GM18498 (cell line): ENCODE measurements around the gene INHBC.

Experiments used
- ATAC-seq: cut with Tn5 transposase; IDR thresholded peaks from one replicate; pipeline ENCODE4 v1.9.1; 2021; ENCODE audit warnings: mild to moderate bottlenecking, moderate library complexity; ENCODE audit not compliant: unreplicated experiment

The INHBC gene

DNA sequence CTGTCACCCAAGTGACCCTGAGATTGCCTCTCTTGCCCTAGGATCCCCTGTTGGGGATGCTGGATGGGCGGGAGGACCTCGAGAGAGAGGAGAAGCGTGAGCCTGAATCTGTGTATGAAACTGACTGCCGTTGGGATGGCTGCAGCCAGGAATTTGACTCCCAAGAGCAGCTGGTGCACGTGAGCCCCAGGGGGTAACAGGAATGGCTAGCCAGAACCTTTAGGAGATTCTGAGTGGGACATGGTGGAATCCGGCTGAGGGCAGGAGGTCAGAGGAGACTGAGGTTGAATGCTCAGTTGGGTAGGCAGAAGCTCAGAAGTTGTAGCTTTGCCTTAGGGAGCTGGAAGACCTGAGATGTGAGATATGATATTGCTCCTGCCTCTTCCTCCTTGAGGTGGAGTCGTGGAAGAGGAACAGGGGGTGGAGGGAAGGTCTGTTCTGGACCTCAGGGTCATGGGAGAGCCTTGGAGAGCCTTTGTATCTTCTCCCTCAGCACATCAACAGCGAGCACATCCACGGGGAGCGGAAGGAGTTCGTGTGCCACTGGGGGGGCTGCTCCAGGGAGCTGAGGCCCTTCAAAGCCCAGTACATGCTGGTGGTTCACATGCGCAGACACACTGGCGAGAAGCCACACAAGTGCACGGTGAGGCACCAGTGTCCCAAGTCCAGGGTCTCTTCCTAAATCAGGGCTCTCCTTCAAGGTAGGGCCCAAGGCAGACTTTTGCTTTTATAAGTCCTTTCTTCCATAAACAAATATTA lies 31.3 kb downstream of the INHBC start:
- no peak for ATAC-seq

DNA sequence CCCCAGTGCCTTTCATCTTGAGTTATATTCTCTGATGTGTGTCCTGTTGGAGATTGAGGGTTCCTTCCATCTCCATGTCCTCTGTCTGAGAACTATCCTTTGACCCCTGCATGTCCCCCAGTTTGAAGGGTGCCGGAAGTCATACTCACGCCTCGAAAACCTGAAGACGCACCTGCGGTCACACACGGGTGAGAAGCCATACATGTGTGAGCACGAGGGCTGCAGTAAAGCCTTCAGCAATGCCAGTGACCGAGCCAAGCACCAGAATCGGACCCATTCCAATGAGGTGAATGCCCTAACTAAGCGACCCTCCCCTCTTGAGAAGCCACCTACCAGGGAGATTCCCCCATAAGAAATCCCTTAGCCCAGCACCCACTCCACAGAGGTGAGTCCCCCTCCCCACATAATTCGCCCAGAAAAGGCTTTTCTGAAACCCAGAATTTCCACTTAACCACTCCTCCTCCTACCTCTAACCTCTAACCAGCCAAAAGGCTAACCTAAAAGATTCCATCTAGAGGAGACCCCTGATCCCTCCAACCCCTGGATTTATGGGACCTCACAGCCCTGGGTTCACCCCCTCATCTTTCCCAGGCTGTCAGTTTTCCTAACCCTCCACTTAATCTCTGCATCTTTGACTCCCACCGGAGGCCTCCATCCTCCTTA lies 32.8 kb downstream of the INHBC start:
- ATAC-seq: no peak

DNA sequence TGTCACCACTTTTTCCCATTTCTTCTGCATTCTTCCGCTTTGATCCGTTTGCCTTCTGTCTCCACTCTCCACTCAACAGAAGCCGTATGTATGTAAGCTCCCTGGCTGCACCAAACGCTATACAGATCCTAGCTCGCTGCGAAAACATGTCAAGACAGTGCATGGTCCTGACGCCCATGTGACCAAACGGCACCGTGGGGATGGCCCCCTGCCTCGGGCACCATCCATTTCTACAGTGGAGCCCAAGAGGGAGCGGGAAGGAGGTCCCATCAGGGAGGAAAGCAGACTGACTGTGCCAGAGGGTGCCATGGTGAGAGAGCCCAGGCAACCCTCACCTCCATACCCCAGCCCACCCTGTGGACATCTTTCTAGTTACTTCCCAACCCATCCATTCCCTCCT lies 33.3 kb downstream of the INHBC start:
- ATAC-seq: no peak

DNA sequence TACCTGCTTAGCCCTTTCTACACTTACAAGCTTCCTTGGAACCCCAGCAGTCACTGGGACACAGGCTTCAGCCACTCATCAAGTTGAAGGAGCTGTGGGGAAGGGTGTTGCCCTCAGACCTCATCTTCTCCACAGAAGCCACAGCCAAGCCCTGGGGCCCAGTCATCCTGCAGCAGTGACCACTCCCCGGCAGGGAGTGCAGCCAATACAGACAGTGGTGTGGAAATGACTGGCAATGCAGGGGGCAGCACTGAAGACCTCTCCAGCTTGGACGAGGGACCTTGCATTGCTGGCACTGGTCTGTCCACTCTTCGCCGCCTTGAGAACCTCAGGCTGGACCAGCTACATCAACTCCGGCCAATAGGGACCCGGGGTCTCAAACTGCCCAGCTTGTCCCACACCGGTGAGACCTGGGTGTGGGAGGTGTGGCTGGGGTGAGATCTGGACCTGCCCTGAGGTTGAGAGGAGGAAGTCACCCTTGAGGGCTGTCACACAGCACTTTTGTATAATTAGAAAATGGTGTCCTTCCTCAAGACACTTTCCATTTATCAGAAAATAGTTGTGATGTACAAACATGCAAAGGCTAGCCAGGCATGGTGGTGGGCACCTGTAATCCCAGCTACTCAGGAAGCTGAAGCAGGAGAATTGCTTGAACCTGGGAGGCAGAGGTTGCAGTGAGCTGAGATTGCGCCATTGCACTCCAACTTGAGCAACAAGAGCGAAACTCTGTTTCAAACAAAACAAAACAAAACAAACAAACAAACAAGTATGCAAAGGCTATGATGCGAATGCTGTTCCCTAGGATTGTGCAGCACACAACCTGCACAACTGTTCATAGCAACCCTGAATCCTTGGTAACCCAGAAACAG lies 34.9 kb downstream of the INHBC start:
- ATAC-seq: no peak

DNA sequence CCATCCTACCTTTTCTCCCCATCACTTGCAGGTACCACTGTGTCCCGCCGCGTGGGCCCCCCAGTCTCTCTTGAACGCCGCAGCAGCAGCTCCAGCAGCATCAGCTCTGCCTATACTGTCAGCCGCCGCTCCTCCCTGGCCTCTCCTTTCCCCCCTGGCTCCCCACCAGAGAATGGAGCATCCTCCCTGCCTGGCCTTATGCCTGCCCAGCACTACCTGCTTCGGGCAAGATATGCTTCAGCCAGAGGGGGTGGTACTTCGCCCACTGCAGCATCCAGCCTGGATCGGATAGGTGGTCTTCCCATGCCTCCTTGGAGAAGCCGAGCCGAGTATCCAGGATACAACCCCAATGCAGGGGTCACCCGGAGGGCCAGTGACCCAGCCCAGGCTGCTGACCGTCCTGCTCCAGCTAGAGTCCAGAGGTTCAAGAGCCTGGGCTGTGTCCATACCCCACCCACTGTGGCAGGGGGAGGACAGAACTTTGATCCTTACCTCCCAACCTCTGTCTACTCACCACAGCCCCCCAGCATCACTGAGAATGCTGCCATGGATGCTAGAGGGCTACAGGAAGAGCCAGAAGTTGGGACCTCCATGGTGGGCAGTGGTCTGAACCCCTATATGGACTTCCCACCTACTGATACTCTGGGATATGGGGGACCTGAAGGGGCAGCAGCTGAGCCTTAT lies 35.8 kb downstream of the INHBC start:
- no peak for ATAC-seq

DNA sequence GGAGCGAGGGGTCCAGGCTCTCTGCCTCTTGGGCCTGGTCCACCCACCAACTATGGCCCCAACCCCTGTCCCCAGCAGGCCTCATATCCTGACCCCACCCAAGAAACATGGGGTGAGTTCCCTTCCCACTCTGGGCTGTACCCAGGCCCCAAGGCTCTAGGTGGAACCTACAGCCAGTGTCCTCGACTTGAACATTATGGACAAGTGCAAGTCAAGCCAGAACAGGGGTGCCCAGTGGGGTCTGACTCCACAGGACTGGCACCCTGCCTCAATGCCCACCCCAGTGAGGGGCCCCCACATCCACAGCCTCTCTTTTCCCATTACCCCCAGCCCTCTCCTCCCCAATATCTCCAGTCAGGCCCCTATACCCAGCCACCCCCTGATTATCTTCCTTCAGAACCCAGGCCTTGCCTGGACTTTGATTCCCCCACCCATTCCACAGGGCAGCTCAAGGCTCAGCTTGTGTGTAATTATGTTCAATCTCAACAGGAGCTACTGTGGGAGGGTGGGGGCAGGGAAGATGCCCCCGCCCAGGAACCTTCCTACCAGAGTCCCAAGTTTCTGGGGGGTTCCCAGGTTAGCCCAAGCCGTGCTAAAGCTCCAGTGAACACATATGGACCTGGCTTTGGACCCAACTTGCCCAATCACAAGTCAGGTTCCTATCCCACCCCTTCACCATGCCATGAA lies 36.5 kb downstream of the INHBC start:
- no peak for ATAC-seq

DNA sequence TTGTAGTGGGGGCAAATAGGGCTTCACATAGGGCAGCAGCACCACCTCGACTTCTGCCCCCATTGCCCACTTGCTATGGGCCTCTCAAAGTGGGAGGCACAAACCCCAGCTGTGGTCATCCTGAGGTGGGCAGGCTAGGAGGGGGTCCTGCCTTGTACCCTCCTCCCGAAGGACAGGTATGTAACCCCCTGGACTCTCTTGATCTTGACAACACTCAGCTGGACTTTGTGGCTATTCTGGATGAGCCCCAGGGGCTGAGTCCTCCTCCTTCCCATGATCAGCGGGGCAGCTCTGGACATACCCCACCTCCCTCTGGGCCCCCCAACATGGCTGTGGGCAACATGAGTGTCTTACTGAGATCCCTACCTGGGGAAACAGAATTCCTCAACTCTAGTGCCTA lies 37.1 kb downstream of the INHBC start:
- ATAC-seq: no peak

DNA sequence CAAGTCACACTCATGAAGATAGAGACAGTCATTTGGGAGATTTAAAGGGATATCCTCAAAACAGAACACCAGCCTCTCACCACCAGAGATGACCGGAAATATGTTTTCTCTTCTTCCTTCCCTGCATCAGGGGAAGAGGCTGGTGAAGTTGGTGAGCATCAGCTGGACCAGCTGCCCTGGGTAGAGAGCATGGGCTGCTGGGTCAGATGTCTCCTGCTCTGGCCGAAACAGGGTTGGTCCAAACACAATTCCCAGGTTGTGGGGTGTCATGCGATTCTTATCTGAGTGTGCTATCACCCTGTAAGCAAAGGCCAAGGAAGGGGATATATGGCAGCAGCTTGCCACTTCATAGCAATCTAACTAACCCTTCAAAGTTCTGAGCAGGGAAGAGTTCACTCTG lies 37.8 kb downstream of the INHBC start:
- ATAC-seq: no peak

DNA sequence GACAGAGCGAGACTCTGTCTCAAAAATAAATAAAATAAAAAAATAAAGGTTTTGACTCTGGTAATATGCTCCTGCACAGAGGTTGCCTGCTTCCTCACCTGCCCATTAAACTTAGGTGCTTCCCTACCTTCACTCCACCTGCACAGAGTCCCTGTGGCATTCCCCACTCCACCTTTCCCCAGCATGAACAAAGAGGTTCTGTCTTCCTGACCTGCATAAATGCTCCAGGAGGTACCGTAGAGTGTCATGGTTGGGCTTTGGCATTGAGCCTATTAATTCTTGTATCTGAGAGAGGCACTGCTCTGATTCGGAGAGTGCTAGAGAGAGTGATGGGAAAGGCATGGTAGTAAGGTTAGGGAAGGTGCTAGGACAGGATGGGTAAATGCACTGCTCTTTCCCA lies 38.8 kb downstream of the INHBC start:
- ATAC-seq: no peak

DNA sequence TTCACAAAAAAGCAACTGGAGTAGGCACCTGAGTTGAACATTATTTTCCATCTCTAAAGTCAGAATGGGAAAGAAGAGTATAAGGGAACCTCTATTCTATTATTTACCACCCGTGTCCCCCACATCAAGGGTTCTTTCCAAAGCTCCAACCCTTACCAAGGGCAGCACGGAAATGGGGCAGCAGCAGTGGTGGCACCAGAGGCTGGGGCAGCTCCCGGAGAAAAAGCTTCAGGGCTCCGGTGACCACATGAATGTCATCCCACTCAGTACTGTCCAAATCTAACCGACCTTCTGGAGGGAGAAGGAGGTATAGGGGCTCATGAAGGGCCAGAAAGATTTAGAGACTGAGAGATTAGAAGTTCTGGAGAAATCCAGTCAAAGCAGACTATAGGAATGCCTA lies 39.3 kb downstream of the INHBC start:
- no peak for ATAC-seq

DNA sequence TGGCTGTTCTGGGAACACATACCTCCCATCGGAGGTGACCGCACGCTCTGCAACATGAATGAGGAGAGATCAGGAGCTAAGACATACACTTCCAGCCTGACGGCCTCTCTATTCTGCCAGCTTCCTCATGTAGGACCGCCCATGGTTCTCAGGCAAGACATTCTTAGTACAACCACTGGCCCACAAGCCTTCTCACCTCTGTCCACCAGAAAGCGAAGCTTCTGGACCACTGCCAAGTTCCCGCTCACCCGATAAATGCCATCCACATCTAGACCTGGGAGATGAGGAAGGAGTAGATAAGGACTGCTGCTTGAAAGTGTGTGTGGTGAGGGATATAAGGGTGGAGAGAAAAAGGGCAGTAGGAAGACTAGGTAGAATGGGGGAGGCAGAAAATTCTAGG lies 39.8 kb downstream of the INHBC start:
- ATAC-seq: no peak

DNA sequence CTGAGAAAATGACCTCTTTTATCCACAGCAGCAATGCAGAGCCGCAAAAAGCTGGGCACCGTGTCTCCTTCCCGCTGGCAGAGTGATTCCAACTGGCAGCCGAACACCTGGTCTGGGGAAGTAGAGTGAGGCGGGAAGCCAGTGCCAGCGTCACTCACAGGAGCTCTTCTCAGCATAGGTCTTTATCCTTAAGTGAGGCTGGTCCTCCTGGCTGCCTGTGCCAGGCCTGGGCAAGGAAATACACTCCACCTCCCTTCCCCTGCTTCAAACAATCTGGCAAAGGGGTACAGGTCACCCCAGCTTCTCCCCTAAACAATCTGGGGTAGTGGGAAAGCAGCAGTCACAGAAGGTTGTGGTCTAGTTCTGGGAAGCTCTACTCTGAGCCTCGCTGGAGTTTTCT lies 40.3 kb downstream of the INHBC start:
- no peak for ATAC-seq

DNA sequence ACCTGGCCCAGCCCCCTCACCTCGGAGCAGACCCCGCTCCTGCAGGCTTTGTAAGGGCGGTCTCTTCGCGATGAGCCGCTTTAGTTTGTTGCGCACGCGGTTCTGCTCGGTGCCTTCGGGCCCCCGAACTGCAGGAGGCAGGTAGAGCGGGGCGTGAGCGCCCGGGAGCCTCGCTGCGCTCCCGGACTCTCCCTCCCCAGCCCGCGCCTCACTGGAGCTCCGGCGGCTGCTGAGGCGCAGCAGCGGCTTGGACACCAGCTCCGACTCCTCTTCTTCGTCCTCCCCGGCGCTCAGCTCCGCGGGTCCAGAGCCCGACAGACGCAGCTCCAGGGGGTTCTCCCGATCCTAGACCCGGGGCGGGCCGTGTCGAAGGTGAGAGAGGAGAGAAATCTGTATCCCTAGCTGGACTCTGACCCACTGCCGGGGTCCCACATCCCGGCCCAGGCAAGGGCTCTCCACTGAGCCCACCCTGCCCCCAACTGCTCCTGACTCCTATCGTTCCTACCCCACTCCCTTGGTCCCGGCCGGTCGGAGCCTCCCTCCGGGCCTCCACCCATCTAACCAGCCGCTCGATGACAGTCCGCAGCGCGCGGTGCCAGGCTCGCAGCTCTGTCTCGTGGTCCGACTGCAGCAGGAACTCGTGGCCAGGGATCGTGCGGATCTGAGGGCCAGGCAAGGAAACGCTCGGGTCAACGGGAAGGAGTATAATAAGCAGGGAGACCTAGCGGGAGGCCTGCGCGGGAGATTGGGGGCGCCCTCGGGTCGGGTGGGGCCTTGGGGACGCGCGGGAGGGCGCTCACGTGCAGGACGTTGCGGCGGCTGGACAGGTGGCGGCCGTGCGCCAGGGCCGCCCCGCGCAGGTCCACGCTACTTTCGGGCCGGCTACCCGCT lies 40.9 kb downstream of the INHBC start:
- peak; percentile 4 for ATAC-seq

DNA sequence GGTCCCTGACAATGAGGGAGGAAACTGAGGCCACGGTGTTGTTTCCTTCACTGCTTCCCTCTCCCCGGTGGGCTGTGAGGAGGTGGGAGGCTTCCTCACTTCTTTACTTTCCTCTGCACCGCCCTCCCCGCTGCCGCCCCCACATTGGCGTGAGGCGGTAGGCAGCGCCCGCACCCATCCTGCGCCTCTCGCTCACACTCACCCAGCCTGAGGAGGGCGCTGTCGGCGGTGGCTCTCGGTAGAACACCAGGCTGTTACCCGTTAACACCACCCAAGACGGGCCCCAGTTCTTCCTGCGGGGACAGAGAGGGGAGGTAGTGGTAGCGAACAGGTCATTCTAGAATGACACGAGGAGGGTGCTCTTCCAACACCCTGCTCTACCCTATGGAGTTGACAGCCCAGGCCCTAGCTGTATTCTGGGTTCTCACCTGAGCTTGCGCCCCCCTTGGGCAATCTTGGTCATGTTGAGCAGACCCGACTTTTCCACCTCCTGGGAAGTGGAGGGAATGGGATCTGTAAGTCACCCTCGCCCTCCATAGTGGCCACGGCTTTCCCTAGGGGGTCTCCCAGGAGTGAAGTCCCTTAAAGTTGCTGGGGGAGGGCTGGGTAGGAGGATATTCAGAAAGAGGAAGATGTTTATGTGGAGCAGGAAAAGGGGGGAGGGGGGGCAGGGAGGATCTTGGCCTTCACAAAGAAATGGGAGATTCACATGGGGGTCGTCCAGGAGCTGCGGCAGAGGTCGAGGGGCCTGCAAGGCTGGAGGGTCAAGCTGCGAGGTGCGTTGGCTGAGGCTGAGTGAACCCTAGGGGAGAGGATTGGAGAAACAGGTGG lies 41.8 kb downstream of the INHBC start:
- peak; percentile 39 for ATAC-seq

DNA sequence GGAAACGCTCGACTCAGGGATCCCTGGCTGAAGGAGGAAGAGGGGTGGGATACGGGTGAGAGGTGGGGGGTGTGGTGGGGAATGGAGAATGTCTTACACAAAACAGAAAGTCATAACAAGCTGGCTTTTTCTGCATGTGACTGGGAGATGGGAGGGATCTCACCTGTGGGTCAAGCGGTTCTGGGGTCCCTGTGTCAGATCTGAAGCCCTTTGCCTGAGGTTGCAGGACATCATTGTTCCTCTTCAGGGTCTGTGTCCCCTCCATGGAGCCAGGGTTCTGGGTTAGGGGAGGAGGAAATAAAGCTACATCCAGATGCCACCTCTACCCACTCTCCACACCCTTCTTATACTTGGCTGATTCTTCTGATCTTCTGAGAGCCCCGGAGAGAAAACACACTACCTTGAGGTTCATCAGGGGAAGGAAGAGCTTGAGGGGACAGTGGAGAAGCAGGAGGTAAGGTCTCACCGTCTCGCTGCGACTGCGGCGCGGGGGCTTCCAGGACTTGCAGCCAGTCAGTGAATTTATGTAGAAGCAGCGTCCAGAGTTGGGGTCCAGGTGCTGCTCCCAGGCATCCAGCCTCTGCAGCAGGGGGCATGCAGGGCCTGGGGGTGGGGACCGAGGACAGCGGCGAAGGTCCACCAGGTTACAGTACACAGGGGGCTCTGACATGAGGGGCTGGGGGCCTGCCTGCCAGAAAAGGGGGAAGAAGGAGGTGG lies 42.6 kb downstream of the INHBC start:
- no peak for ATAC-seq

DNA sequence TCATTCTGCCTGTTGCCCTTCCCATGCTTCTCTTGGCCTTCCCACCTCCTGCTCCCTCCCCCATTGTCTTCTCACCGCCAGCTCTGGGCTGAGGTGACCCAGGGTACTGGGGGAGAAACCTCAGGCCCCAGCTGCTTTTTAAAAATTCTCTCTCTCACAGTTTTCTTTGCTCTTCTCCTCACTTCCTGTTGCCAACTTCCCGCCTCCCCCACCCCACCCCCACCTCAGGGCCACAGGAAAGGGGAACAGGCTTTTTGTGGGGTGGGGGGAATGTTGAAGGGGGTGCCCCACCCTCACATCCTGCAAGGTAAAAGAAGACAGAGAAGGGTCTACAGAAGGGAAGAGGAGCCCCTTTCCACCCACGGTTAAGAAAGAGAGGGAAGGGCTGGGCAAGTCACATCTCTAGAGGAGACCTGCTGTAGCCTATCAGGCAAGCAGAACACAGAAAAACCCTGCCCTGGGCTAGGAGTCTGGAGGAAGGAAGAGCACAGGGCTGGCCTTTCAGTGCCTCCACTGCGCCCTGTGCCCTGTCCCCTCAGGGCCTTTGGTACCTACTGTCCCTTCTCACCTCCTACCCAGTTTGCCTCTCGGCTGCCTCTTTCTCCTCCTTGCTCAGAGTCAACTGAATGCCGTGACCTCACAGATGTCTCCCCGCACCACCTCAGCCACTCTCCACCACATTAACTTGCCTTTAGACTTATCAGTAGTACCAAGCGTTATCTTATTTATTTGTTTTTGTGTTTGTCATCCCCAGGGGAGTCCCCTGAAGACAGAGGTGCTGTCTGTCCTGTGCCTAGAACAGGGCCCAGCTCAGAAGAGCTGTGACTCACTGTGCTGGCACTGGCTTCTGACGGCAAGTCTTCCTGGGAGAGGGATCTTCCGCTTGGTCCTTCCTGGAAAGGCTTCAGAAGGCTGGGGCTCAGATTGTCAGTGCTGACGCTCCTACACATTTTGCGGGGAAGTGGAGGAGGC lies 43.4 kb downstream of the INHBC start:
- peak; percentile 47 for ATAC-seq

DNA sequence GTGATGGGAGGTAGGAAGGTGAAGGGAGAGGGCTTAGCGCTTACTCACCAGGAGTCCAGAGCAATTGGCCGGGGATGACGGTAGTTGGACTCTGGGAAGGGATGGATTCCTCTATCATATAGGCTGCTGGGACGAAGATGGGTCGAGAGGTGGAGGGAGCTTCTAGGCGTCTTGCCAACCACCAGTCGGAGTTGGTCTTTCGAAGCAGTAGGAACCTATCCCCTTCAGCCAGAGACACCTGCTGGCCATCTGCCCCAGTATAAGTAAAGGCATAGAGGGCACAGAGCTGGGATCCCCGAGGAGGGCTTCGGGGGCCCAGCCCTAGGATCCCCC lies 44.4 kb downstream of the INHBC start:
- ATAC-seq: no peak
